ENCODE measurements around the gene IL1R1.

The IL1R1 gene

DNA sequence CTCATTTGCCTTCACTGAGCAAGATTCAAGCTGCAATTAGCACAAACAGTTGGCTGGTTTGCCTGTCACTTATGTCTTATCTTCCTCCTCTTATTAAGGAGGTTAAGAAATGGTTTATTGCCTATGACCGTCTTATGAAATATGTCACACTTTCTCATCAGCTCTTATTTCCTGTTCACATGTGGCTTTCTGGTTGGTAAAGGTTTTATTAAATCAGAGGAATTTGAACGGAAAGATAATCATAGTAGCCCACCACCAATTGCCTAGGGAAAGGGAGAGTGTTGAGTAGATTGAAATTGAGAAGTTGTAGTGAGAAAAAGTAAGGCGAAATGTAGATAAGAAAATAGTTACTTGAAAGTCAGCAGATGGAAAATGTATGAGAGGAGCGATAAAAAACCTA, 4.2 kb upstream of the IL1R1 start:
- no peak for DNase-seq (ENCODE audit: low read depth)

- no peak for DNase-seq (ENCODE audit: low read depth)
Observed at GRCh38 chr2:102139851-102140250, 2.7 kb upstream of the IL1R1 start.

DNA sequence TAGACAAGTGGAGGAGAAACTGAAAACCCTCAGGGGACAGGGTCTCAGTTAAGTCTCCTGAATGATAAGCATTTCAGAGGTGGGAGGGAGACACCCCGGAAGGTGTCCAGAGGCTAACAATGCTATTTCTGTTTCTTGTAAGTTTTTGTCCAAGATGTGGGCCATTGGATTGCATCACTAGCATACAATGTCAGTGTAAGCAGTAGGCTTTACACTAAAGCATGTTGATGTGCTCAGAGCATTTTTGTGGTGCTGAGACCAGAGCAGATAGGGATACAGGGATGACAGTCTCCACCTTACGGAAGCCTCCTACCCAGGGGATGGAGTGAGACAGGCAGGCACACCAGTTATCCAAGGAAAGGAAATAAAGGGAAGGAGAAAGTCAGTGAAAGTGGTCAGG, 2.2 kb upstream of the IL1R1 start:
- DNase-seq (ENCODE audit: low read depth), result no peak

GRCh38 chr2:102141011-102141943, 1.3 kb upstream of the IL1R1 start:
- DNase-seq (ENCODE audit: low read depth), result no peak

GRCh38 chr2:102142829-102143449, 393 bp downstream of the IL1R1 start:
- no peak for DNase-seq (ENCODE audit: low read depth)

GRCh38 chr2:102143450-102143985, 972 bp downstream of the IL1R1 start:
- no peak for DNase-seq (ENCODE audit: low read depth)

DNA sequence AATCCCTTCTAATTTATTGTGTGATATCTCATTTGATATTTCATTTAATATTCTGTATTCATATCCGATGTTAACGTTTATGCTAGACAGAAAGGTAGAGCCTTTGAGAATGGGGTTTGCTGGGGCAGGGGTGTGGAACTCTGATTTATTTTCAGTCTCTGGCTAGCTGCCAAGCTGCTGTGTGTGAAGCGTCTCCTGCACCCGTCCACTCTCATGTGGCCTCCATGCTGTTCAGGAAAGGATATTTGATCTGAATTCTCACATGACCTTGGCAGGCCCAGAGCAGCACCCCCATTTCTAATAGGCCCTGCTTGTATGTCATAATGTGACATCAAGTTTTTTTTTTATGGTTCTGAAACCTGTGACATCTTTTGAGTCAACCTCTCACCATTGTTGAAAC, 1.6 kb downstream of the IL1R1 start:
- no peak for DNase-seq (ENCODE audit: low read depth)

GRCh38 chr2:102145107-102145506, 2.6 kb downstream of the IL1R1 start:
- no peak for DNase-seq (ENCODE audit: low read depth)

DNA sequence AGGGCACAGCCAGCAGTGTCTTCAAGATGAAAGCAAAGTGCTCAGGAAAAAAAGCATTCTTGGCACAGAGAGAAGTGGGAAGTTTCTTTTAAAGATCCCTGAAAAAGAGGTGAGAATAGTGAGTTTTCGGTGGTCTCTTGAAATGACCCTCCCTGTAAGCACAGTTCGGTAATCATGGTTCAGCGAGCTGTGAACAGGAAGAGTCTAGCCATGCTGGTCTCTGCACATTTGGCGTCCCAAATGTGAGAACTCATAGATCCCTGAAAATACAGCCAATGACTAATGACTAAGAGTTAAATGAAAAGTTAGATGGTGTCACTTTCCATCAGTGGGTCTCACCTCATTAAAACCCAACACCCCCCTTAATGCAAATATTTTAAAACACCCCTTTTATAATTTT, 3.4 kb downstream of the IL1R1 start:
- no peak for DNase-seq (ENCODE audit: low read depth)

DNA sequence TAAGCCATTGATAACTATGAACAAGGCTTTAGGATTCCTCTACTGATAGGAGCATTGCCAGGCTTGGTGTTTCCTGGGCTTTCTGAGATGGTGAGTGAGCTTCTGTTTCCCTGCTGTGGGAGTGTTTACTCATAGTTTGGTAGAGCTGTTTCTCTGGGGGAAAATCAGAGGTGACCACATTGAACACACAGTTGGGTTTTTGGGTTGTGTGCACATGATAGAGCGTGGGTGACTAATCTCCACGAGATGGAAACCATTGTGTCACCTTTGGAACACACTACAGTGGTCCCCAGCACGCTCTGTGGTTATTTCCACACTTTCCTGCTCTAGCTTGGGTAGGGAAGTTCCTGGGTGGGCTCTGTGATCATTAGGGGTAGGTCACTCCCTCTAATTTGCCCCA, 5.4 kb downstream of the IL1R1 start:
- DNase-seq (ENCODE audit: low read depth), result no peak

- DNase-seq (ENCODE audit: low read depth), result no peak
Observed at GRCh38 chr2:102149243-102149642, 6.7 kb downstream of the IL1R1 start.

DNA sequence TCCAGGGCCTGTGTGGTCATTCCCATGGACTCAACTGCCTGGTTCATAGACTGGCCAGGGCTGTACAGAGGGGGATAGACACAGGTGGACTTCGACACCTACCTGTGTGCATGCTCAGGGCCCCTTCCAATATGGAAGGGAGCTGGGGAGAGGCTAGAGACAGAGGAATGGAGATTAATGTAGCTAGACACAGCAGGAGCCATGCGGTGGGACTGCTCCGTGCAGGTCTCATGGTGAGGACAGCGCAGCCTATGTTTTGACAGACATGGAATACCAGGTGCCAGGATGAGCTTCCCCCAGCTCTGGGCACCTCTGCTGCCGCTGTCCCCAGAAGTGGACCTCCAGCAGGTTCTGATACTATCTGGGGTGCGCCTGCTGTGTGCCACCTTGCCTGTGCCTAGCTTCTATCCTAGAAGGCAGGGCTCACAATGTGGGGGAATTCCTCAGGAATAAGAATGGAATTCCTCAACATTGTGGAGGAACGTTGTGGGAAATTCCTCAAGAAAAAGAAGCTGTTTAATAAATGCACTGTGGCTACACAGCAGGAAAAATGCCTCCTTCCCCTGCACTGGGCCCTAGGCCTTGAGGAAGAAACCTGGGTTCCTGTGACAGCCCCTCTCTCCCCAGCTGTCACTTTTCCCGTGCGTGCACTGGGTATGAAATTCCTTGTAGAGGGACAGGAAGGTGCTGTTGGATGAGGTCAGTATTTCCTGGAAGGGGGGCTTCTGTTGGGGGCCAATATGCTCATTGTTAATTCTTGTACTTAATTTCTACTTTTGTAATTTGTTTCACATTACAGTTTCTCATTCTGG, 7.3 kb downstream of the IL1R1 start:
- DNase-seq (ENCODE audit: low read depth), result no peak

DNA sequence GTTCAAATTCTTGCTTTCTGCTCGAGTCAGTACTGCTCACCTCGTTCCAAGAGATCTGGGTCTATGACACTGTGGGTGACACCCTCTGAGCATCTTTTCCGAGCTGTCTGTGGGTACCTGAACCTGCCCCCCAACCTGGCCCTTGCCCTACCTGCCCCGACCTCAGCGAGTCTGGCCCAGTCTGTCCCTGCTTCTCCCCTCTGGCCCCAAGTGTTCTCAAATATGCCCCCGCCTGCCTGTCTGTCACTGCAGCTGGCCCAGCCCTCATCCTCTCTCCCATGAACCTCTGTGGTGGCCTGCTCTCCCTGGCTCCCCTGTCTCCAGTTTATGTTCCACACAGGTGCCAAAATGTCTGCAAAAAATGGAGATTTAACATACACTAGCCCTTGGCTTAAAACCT, 11.8 kb downstream of the IL1R1 start:
- no peak for DNase-seq (ENCODE audit: low read depth)

- DNase-seq (ENCODE audit: low read depth), result no peak
Observed at GRCh38 chr2:102154946-102155702, 12.6 kb downstream of the IL1R1 start.

GRCh38 chr2:102155703-102156515, 13.4 kb downstream of the IL1R1 start:
- DNase-seq (ENCODE audit: low read depth), result no peak

DNA sequence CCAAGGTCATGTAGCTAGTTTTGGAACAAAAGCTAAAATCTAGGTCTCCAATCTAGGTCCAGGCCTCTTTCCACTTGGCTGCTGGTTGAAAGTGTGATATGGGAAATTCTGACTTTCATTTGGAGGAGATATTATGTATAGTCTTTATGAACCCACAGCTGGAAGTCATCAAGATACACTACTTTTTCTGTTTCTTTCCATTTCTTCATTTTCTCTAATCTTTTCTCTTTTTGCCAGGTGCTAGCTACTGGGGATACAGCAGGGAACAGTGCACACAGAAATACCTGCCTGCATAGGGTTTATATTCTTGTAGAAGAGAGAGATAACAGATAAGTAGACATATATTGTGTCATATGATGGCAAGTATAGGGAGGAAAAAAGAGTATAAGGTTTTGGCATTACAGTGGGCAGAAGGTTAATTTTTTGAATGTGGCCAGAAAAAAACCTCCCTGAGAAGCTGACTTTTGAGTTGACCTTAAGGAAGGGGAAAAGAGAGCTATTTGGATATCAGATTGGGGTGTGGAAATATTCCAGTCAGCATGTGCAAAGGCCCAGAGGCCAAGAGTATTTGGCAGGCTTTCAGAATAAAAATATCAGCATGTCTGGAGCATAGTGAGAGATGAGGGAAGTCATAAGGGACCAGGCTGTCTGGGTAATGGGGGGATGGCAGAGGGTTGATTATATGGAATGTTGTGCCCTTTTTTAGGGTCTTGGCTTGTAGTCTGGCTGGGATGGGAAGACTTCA, 15.6 kb downstream of the IL1R1 start:
- DNase-seq (ENCODE audit: low read depth), result no peak

DNA sequence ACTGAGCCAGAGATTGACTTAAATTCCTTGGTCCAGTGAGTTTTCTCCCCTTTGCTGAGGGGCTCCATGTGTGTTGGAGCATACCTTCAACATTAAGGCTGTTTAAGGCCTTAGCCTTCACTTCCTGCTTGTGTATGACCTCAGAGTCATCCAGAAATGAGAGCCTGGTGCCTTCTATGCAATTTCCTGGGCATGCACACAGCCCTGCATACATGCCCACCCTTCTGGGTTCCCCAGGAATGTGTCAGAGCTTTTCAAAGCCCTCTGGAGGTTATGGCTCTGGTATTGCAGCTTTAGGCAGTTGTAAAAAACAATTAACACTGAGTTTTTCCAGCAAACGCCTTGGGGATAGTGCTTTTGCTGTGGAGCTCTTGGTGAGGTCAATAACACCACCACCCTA, 16.7 kb downstream of the IL1R1 start:
- DNase-seq (ENCODE audit: low read depth), result no peak

DNA sequence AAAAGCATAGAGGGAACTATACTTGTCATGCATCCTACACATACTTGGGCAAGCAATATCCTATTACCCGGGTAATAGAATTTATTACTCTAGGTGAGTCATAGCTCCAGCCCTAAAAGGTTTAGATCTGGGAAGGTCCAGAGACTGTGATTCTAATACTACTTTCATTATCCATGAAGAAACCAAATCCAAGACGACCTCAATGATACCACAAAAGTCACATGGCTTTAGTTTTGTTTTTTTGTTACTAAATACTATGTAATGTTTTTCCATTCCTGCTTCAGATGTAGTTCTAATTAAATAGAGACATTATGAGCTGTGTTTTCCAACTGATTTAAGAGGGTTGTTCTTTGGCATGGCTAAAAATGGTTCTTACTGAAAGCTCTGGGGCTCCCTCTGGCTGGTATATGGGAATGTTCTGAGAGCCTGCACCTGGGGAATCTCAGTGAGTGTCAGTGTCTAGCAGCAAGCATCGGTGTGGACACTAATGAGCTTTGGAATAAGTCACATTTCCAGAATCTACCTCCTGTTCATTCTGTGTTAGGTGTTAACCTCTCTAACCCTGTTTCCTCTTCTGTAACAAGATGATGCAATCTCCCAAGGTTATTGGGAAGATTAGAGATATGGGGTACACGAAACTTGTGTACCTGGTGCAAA, 23.8 kb downstream of the IL1R1 start:
- no peak for DNase-seq (ENCODE audit: low read depth)

DNA sequence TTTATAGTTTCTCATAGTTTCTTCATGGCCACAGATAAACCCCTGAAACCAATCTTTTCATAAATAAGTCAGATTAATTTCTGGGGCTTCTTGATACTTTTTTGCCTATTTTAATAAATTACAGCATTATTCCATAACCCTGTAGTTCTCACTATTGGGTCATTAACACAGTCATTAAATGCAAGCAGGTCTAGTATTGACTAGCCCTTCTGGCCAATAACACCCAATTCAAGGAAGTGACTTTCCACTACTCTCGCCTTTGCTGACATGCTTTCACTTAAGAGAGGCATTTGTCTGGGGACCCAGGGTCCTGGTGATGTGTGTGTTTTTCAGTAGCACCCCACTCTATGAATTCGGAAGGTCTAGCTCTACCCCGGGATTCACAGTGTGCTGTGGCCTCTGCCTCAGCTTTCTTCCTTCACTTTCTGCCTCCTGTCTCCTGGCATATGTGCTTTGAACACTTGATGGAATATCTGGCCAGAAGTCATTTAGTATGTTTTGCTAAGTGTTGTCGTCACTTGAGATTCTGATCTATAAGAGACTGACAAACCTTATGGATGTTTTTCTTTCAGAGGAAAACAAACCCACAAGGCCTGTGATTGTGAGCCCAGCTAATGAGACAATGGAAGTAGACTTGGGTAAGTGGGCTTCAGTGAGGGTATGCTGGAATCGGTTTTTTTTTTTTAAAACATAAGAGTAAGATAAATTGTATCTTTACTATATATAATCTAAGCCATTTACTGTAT, 25.7 kb downstream of the IL1R1 start:
- DNase-seq (ENCODE audit: low read depth), result no peak

All from stimulated activated CD8-positive, alpha-beta memory T cell treated with anti-CD3 and anti-CD28 coated beads, Interleukin-12 subunit alpha, Interleukin-12 subunit beta, amount 100 ng/mL, for 1 hour (primary cell).